ENCODE data around the gene NFIA.
A peak's percentile ranks its signal among the peaks of the same experiment; 100 is the strongest.

NFIA gene

GRCh38 chr1:61190618-61191432, 108.5 kb downstream of the NFIA start:
- Histone ChIP-seq H3K4me2 (ENCODE audit: low read length) (no peak overlapping the region), H3K36me3 (ENCODE audit: control insufficient read depth in 1 of 2, insufficient read depth in 2 of 2, low read length in 2 of 2) (no peaks in the 10 kb centered on the region), H3K18ac (ENCODE audit: low read length) (no peak overlapping the region), H3K9ac (ENCODE audit: low read length) (no peak overlapping the region), H3K4ac (ENCODE audit: low read depth, low read length) (no peak overlapping the region), H3K27ac (ENCODE audit: low read depth, low read length) (no peak overlapping the region), H3K27me3 (ENCODE audit: insufficient read depth, low read length) (no peaks in the 10 kb centered on the region), H3K4me3 (ENCODE audit: low read depth, low read length) (no peak overlapping the region), H3K79me1 (ENCODE audit: low read length) (no peaks in the 10 kb centered on the region), H2AK5ac (ENCODE audit: low read length) (no peak overlapping the region), H2BK120ac (ENCODE audit: insufficient read depth, low read length, poor library complexity) (no peak overlapping the region), H4K8ac (ENCODE audit: low read depth, low read length) (no peak overlapping the region), H2BK5ac (ENCODE audit: low read depth, low read length, poor library complexity) (no peak overlapping the region), H2AFZ (ENCODE audit: insufficient read depth, low read length, poor library complexity) (no peak overlapping the region), H3K14ac (ENCODE audit: low read length) (no peak overlapping the region), H2BK12ac (ENCODE audit: low read length) (no peak overlapping the region), H3K23ac (ENCODE audit: low read length) (no peak overlapping the region), H3K79me2 (ENCODE audit: control insufficient read depth, insufficient read depth, low read length, poor library complexity) (no peaks in the 10 kb centered on the region), H4K91ac (ENCODE audit: low read depth, low read length) (no peak overlapping the region), H3K9me3 (ENCODE audit: insufficient read depth, low read depth, low read length) (no peaks in the 10 kb centered on the region), H4K12ac (ENCODE audit: low read depth, low read length) (no peak overlapping the region), H3K4me1 (ENCODE audit: control insufficient read depth in 1 of 2, insufficient read depth in 2 of 2, low read length in 2 of 2) (no peaks in the 10 kb centered on the region)
- DNase-seq = peak in 1 of 2 donors; percentile 72
- WGBS (ENCODE audit: extremely low coverage, insufficient coverage, insufficient read length) = no CpG with 5 or more reads among the region's 5 CpGs

- H4K12ac ChIP-seq (ENCODE audit: low read depth, low read length) = no peak overlapping the region
- H2BK120ac ChIP-seq (ENCODE audit: insufficient read depth, low read length, poor library complexity) = no peak overlapping the region
- H3K4me2 ChIP-seq (ENCODE audit: low read length) = no peak overlapping the region
- no peak overlapping the region for H3K4ac ChIP-seq (ENCODE audit: low read depth, low read length)
- H3K14ac ChIP-seq (ENCODE audit: low read length) = no peak overlapping the region
- no peaks in the 10 kb centered on the region for H3K36me3 ChIP-seq (ENCODE audit: control insufficient read depth in 1 of 2, insufficient read depth in 2 of 2, low read length in 2 of 2)
- H4K8ac ChIP-seq (ENCODE audit: low read depth, low read length) = no peak overlapping the region
- H2AFZ ChIP-seq (ENCODE audit: insufficient read depth, low read length, poor library complexity) = no peak overlapping the region
- DNase-seq = no peak
- H3K79me2 ChIP-seq (ENCODE audit: control insufficient read depth, insufficient read depth, low read length, poor library complexity) = no peaks in the 10 kb centered on the region
- H2BK5ac ChIP-seq (ENCODE audit: low read depth, low read length, poor library complexity) = no peak overlapping the region
- H3K27ac ChIP-seq (ENCODE audit: low read depth, low read length) = no peak overlapping the region
- H3K4me1 ChIP-seq (ENCODE audit: control insufficient read depth in 1 of 2, insufficient read depth in 2 of 2, low read length in 2 of 2) = no peaks in the 10 kb centered on the region
- no peak overlapping the region for H3K9ac ChIP-seq (ENCODE audit: low read length)
- H3K23ac ChIP-seq (ENCODE audit: low read length) = no peak overlapping the region
- no peak overlapping the region for H2BK12ac ChIP-seq (ENCODE audit: low read length)
- H3K27me3 ChIP-seq (ENCODE audit: insufficient read depth, low read length) = no peaks in the 10 kb centered on the region
- H3K4me3 ChIP-seq (ENCODE audit: low read depth, low read length) = no peak overlapping the region
- no peak overlapping the region for H4K91ac ChIP-seq (ENCODE audit: low read depth, low read length)
- H2AK5ac ChIP-seq (ENCODE audit: low read length) = no peak overlapping the region
- no peaks in the 10 kb centered on the region for H3K79me1 ChIP-seq (ENCODE audit: low read length)
- no CpG with 5 or more reads among the region's 1 CpG for WGBS (ENCODE audit: extremely low coverage, insufficient coverage, insufficient read length)
- H3K18ac ChIP-seq (ENCODE audit: low read length) = no peak overlapping the region
- no peaks in the 10 kb centered on the region for H3K9me3 ChIP-seq (ENCODE audit: insufficient read depth, low read depth, low read length)
Measured at GRCh38 chr1:61191433-61191720, 109.0 kb downstream of the NFIA start.

- Histone ChIP-seq H3K9me3 (ENCODE audit: insufficient read depth, low read depth, low read length) (no peaks in the 10 kb centered on the region), H3K4ac (ENCODE audit: low read depth, low read length) (no peak overlapping the region), H4K91ac (ENCODE audit: low read depth, low read length) (no peak overlapping the region), H3K9ac (ENCODE audit: low read length) (no peak overlapping the region), H2AK5ac (ENCODE audit: low read length) (no peak overlapping the region), H4K8ac (ENCODE audit: low read depth, low read length) (no peak overlapping the region), H3K79me1 (ENCODE audit: low read length) (no peaks in the 10 kb centered on the region), H3K4me2 (ENCODE audit: low read length) (no peak overlapping the region), H2BK5ac (ENCODE audit: low read depth, low read length, poor library complexity) (no peak overlapping the region), H4K12ac (ENCODE audit: low read depth, low read length) (no peak overlapping the region), H3K27me3 (ENCODE audit: insufficient read depth, low read length) (no peaks in the 10 kb centered on the region), H3K4me1 (ENCODE audit: control insufficient read depth in 1 of 2, insufficient read depth in 2 of 2, low read length in 2 of 2) (no peaks in the 10 kb centered on the region), H3K4me3 (ENCODE audit: low read depth, low read length) (no peak overlapping the region), H3K14ac (ENCODE audit: low read length) (no peak overlapping the region), H3K18ac (ENCODE audit: low read length) (no peak overlapping the region), H3K79me2 (ENCODE audit: control insufficient read depth, insufficient read depth, low read length, poor library complexity) (no peaks in the 10 kb centered on the region), H3K23ac (ENCODE audit: low read length) (no peak overlapping the region), H3K36me3 (ENCODE audit: control insufficient read depth in 1 of 2, insufficient read depth in 2 of 2, low read length in 2 of 2) (no peaks in the 10 kb centered on the region), H2BK12ac (ENCODE audit: low read length) (no peak overlapping the region), H2AFZ (ENCODE audit: insufficient read depth, low read length, poor library complexity) (no peak overlapping the region), H3K27ac (ENCODE audit: low read depth, low read length) (no peak overlapping the region), H2BK120ac (ENCODE audit: insufficient read depth, low read length, poor library complexity) (no peak overlapping the region)
- WGBS (ENCODE audit: extremely low coverage, insufficient coverage, insufficient read length) = no CpG with 5 or more reads among the region's 6 CpGs
- no peak for DNase-seq
Measured at GRCh38 chr1:61192663-61193330, 110.4 kb downstream of the NFIA start.

- no peak for DNase-seq
- WGBS (ENCODE audit: extremely low coverage, insufficient coverage, insufficient read length) = no CpG with 5 or more reads among the region's 1 CpG
Measured at GRCh38 chr1:61193808-61194207, 111.4 kb downstream of the NFIA start.

More at GRCh38 chr1:61193808-61194207, 111.4 kb downstream of the NFIA start:
- H3K14ac ChIP-seq (ENCODE audit: low read length) = no peak overlapping the region
- H4K8ac ChIP-seq (ENCODE audit: low read depth, low read length) = no peak overlapping the region
- H3K27me3 ChIP-seq (ENCODE audit: insufficient read depth, low read length) = peaks cover 3% of the 10 kb centered on the region
- no peak overlapping the region for H3K27ac ChIP-seq (ENCODE audit: low read depth, low read length)
- H2BK5ac ChIP-seq (ENCODE audit: low read depth, low read length, poor library complexity) = no peak overlapping the region
- no peak overlapping the region for H3K4ac ChIP-seq (ENCODE audit: low read depth, low read length)
- H3K23ac ChIP-seq (ENCODE audit: low read length) = no peak overlapping the region
- no peak overlapping the region for H3K4me3 ChIP-seq (ENCODE audit: low read depth, low read length)
- no peaks in the 10 kb centered on the region for H3K36me3 ChIP-seq (ENCODE audit: control insufficient read depth in 1 of 2, insufficient read depth in 2 of 2, low read length in 2 of 2)
- no peak overlapping the region for H4K12ac ChIP-seq (ENCODE audit: low read depth, low read length)
- H3K18ac ChIP-seq (ENCODE audit: low read length) = no peak overlapping the region
- no peak overlapping the region for H2BK120ac ChIP-seq (ENCODE audit: insufficient read depth, low read length, poor library complexity)
- H3K4me1 ChIP-seq (ENCODE audit: control insufficient read depth in 1 of 2, insufficient read depth in 2 of 2, low read length in 2 of 2) = no peaks in the 10 kb centered on the region
- H2AK5ac ChIP-seq (ENCODE audit: low read length) = no peak overlapping the region
- no peak overlapping the region for H3K4me2 ChIP-seq (ENCODE audit: low read length)
- no peak overlapping the region for H2BK12ac ChIP-seq (ENCODE audit: low read length)
- no peaks in the 10 kb centered on the region for H3K9me3 ChIP-seq (ENCODE audit: insufficient read depth, low read depth, low read length)
- H3K79me2 ChIP-seq (ENCODE audit: control insufficient read depth, insufficient read depth, low read length, poor library complexity) = no peaks in the 10 kb centered on the region
- H2AFZ ChIP-seq (ENCODE audit: insufficient read depth, low read length, poor library complexity) = no peak overlapping the region
- H3K9ac ChIP-seq (ENCODE audit: low read length) = no peak overlapping the region
- no peaks in the 10 kb centered on the region for H3K79me1 ChIP-seq (ENCODE audit: low read length)
- H4K91ac ChIP-seq (ENCODE audit: low read depth, low read length) = no peak overlapping the region

All from trophoblast cell (in vitro differentiated cells and primary cell).